ENCODE data around the gene SPATA33.
"Not testable (repeated sequence)": the region's sequence is repeated elsewhere in the genome, so short reads cannot be mapped to it uniquely, and the experiment has no call there.

SPATA33 gene

GRCh38 chr16:89689621-89690020 lies 32.0 kb downstream of the SPATA33 start:
- not testable (repeated sequence) for H3K27ac ChIP-seq (ENCODE audit: low read length); H3K9me3 ChIP-seq (ENCODE audit: control insufficient read depth in 1 of 2, low read length in 2 of 2); H3K4me3 ChIP-seq (ENCODE audit: low read depth in 1 of 2, low read length in 2 of 2); H3K4me1 ChIP-seq (ENCODE audit: control insufficient read depth in 1 of 2, insufficient read depth in 2 of 2, low read length in 2 of 2); H3K27me3 ChIP-seq (ENCODE audit: low read depth, low read length)
- H3K36me3 ChIP-seq (ENCODE audit: control insufficient read depth in 1 of 2, insufficient read depth in 2 of 2, low read length in 2 of 2), result peaks cover 22 to 39% of the 10 kb centered on the region in 2 donors

- Histone ChIP-seq H3K36me3 (ENCODE audit: control insufficient read depth in 1 of 2, insufficient read depth in 2 of 2, low read length in 2 of 2) (peaks cover 22 to 46% of the 10 kb centered on the region in 2 donors), H3K27me3 (ENCODE audit: low read depth, low read length) (no peaks in the 10 kb centered on the region), H3K4me3 (ENCODE audit: low read depth in 1 of 2, low read length in 2 of 2) (no peak overlapping the region)
These were observed 32.8 kb downstream of the SPATA33 start for GRCh38 chr16:89690392-89690901.

GRCh38 chr16:89691231-89691985 lies 33.8 kb downstream of the SPATA33 start:
- Histone ChIP-seq H3K4me3 (ENCODE audit: low read depth in 1 of 2, low read length in 2 of 2) (no peak overlapping the region), H3K4me1 (ENCODE audit: control insufficient read depth in 1 of 2, insufficient read depth in 2 of 2, low read length in 2 of 2) (peaks cover 0 to 9% of the 10 kb centered on the region in 2 donors), H3K27me3 (ENCODE audit: low read depth, low read length) (no peaks in the 10 kb centered on the region), H3K27ac (ENCODE audit: low read length) (no peak overlapping the region), H3K9me3 (ENCODE audit: control insufficient read depth in 1 of 2, low read length in 2 of 2) (no peaks in the 10 kb centered on the region), H3K36me3 (ENCODE audit: control insufficient read depth in 1 of 2, insufficient read depth in 2 of 2, low read length in 2 of 2) (peaks cover 22 to 47% of the 10 kb centered on the region in 2 donors)

More at GRCh38 chr16:89690392-89690901, 32.8 kb downstream of the SPATA33 start:
- H3K9me3 ChIP-seq (ENCODE audit: control insufficient read depth in 1 of 2, low read length in 2 of 2), result no peaks in the 10 kb centered on the region
- no peak overlapping the region for H3K27ac ChIP-seq (ENCODE audit: low read length)
- H3K4me1 ChIP-seq (ENCODE audit: control insufficient read depth in 1 of 2, insufficient read depth in 2 of 2, low read length in 2 of 2), result peaks cover 0 to 9% of the 10 kb centered on the region in 2 donors

GRCh38 chr16:89691986-89692569 lies 34.4 kb downstream of the SPATA33 start:
- no peaks in the 10 kb centered on the region for H3K9me3 ChIP-seq (ENCODE audit: control insufficient read depth in 1 of 2, low read length in 2 of 2)
- H3K4me1 ChIP-seq (ENCODE audit: control insufficient read depth in 1 of 2, insufficient read depth in 2 of 2, low read length in 2 of 2), result peaks cover 0 to 9% of the 10 kb centered on the region in 2 donors
- H3K27me3 ChIP-seq (ENCODE audit: low read depth, low read length), result no peaks in the 10 kb centered on the region
- H3K36me3 ChIP-seq (ENCODE audit: control insufficient read depth in 1 of 2, insufficient read depth in 2 of 2, low read length in 2 of 2), result peaks cover 22 to 47% of the 10 kb centered on the region in 2 donors
- H3K4me3 ChIP-seq (ENCODE audit: low read depth in 1 of 2, low read length in 2 of 2), result no peak overlapping the region
- no peak overlapping the region for H3K27ac ChIP-seq (ENCODE audit: low read length)

GRCh38 chr16:89693289-89693731 lies 35.7 kb downstream of the SPATA33 start:
- Histone ChIP-seq H3K4me3 (ENCODE audit: low read depth in 1 of 2, low read length in 2 of 2) (no peak overlapping the region), H3K36me3 (ENCODE audit: control insufficient read depth in 1 of 2, insufficient read depth in 2 of 2, low read length in 2 of 2) (peaks cover 22 to 57% of the 10 kb centered on the region in 2 donors), H3K27ac (ENCODE audit: low read length) (no peak overlapping the region), H3K27me3 (ENCODE audit: low read depth, low read length) (no peaks in the 10 kb centered on the region), H3K4me1 (ENCODE audit: control insufficient read depth in 1 of 2, insufficient read depth in 2 of 2, low read length in 2 of 2) (no peaks in the 10 kb centered on the region), H3K9me3 (ENCODE audit: control insufficient read depth in 1 of 2, low read length in 2 of 2) (no peaks in the 10 kb centered on the region)

GRCh38 chr16:89693931-89694783 lies 36.5 kb downstream of the SPATA33 start:
- no peaks in the 10 kb centered on the region for H3K27me3 ChIP-seq (ENCODE audit: low read depth, low read length)
- peaks cover 18 to 57% of the 10 kb centered on the region in 2 donors for H3K36me3 ChIP-seq (ENCODE audit: control insufficient read depth in 1 of 2, insufficient read depth in 2 of 2, low read length in 2 of 2)
- no peaks in the 10 kb centered on the region for H3K4me1 ChIP-seq (ENCODE audit: control insufficient read depth in 1 of 2, insufficient read depth in 2 of 2, low read length in 2 of 2)
- no peak overlapping the region for H3K4me3 ChIP-seq (ENCODE audit: low read depth in 1 of 2, low read length in 2 of 2)
- H3K27ac ChIP-seq (ENCODE audit: low read length), result no peak overlapping the region
- H3K9me3 ChIP-seq (ENCODE audit: control insufficient read depth in 1 of 2, low read length in 2 of 2), result no peaks in the 10 kb centered on the region

- peaks cover 15 to 57% of the 10 kb centered on the region in 2 donors for H3K36me3 ChIP-seq (ENCODE audit: control insufficient read depth in 1 of 2, insufficient read depth in 2 of 2, low read length in 2 of 2)
- H3K9me3 ChIP-seq (ENCODE audit: control insufficient read depth in 1 of 2, low read length in 2 of 2), result not testable (repeated sequence)
These were observed 37.1 kb downstream of the SPATA33 start for GRCh38 chr16:89694784-89695085.

GRCh38 chr16:89695086-89695874 lies 37.6 kb downstream of the SPATA33 start:
- H3K4me1 ChIP-seq (ENCODE audit: control insufficient read depth in 1 of 2, insufficient read depth in 2 of 2, low read length in 2 of 2), result peaks cover 0 to 6% of the 10 kb centered on the region in 2 donors
- H3K9me3 ChIP-seq (ENCODE audit: control insufficient read depth in 1 of 2, low read length in 2 of 2), result no peaks in the 10 kb centered on the region
- no peaks in the 10 kb centered on the region for H3K27me3 ChIP-seq (ENCODE audit: low read depth, low read length)
- H3K4me3 ChIP-seq (ENCODE audit: low read depth in 1 of 2, low read length in 2 of 2), result no peak overlapping the region
- H3K36me3 ChIP-seq (ENCODE audit: control insufficient read depth in 1 of 2, insufficient read depth in 2 of 2, low read length in 2 of 2), result peaks cover 15 to 57% of the 10 kb centered on the region in 2 donors
- no peak overlapping the region for H3K27ac ChIP-seq (ENCODE audit: low read length)

More at GRCh38 chr16:89694784-89695085, 37.1 kb downstream of the SPATA33 start:
- not testable (repeated sequence) for H3K4me1 ChIP-seq (ENCODE audit: control insufficient read depth in 1 of 2, insufficient read depth in 2 of 2, low read length in 2 of 2); H3K27ac ChIP-seq (ENCODE audit: low read length); H3K4me3 ChIP-seq (ENCODE audit: low read depth in 1 of 2, low read length in 2 of 2); H3K27me3 ChIP-seq (ENCODE audit: low read depth, low read length)

GRCh38 chr16:89695875-89696669 lies 38.4 kb downstream of the SPATA33 start:
- Histone ChIP-seq H3K27ac (ENCODE audit: low read length) (no peak overlapping the region), H3K9me3 (ENCODE audit: control insufficient read depth in 1 of 2, low read length in 2 of 2) (no peaks in the 10 kb centered on the region), H3K4me3 (ENCODE audit: low read depth in 1 of 2, low read length in 2 of 2) (no peak overlapping the region), H3K27me3 (ENCODE audit: low read depth, low read length) (no peaks in the 10 kb centered on the region), H3K4me1 (ENCODE audit: control insufficient read depth in 1 of 2, insufficient read depth in 2 of 2, low read length in 2 of 2) (peaks cover 0 to 11% of the 10 kb centered on the region in 2 donors), H3K36me3 (ENCODE audit: control insufficient read depth in 1 of 2, insufficient read depth in 2 of 2, low read length in 2 of 2) (peaks cover 11 to 50% of the 10 kb centered on the region in 2 donors)

GRCh38 chr16:89696670-89697128 lies 39.1 kb downstream of the SPATA33 start:
- peaks cover 0 to 12% of the 10 kb centered on the region in 2 donors for H3K4me1 ChIP-seq (ENCODE audit: control insufficient read depth in 1 of 2, insufficient read depth in 2 of 2, low read length in 2 of 2)

More at GRCh38 chr16:89696670-89697128, 39.1 kb downstream of the SPATA33 start:
- Histone ChIP-seq H3K4me3 (ENCODE audit: low read depth in 1 of 2, low read length in 2 of 2) (no peak overlapping the region), H3K36me3 (ENCODE audit: control insufficient read depth in 1 of 2, insufficient read depth in 2 of 2, low read length in 2 of 2) (peaks cover 8 to 44% of the 10 kb centered on the region in 2 donors), H3K27ac (ENCODE audit: low read length) (no peak overlapping the region), H3K9me3 (ENCODE audit: control insufficient read depth in 1 of 2, low read length in 2 of 2) (no peaks in the 10 kb centered on the region), H3K27me3 (ENCODE audit: low read depth, low read length) (no peaks in the 10 kb centered on the region)

Data from muscle layer of duodenum (tissue), 2 donors.